K562 (cell line): ENCODE results near the gene SSH3. TPM values are rescaled to one million over a fixed set of nuclear protein-coding genes. Genes with fewer than 3 reads are reported as not detected.

Source experiments
- BRF2 ChIP-seq: IDR thresholded peaks from 3 replicates; pipeline ENCODE4 v1.6.1; 2011; ENCODE audit warnings: borderline replicate concordance, mild to moderate bottlenecking; ENCODE audit not compliant: insufficient read length, insufficient read depth
- CHCHD3 ChIP-seq: fragments of 250-450 bp; sonication (Bioruptor Pico); IDR thresholded peaks from 2 replicates; pipeline ENCODE4 v2.1.2; 2022; ENCODE audit warnings: mild to moderate bottlenecking
- CLOCK ChIP-seq: fragments of 250-450 bp; sonication (Bioruptor Pico); IDR thresholded peaks from 2 replicates; pipeline ENCODE4 v1.4.0; 2020; ENCODE audit warnings: mild to moderate bottlenecking, moderate library complexity, borderline replicate concordance
- CXXC5 ChIP-seq: fragments of 250-450 bp; sonication (Bioruptor Pico); IDR thresholded peaks from 2 replicates; pipeline ENCODE4 v1.8.0; 2022; ENCODE audit warnings: inconsistent platforms, mild to moderate bottlenecking, moderate library complexity
- DEAF1 ChIP-seq: fragments of 450-650 bp; formaldehyde crosslinking; IDR thresholded peaks from 2 replicates; pipeline ENCODE4 v1.4.0; 2020; ENCODE audit warnings: mild to moderate bottlenecking, moderate library complexity
- KAT8 ChIP-seq: fragments of 450-650 bp; IDR thresholded peaks from 2 replicates; pipeline ENCODE4 v1.6.1; 2016; ENCODE audit warnings: low read depth, mild to moderate bottlenecking
- NONO ChIP-seq, 2 experiments: fragments of 200-400 bp in 1 of 2; fragments of 450-650 bp in 1 of 2; formaldehyde crosslinking in 1 of 2; IDR thresholded peaks; 2 replicates each; pipeline ENCODE4 v1.6.1; 2017; ENCODE audit warnings: low read depth in 2 of 2, mild to moderate bottlenecking in 2 of 2, moderate library complexity in 2 of 2, low read length in 1 of 2
- NR3C1 ChIP-seq: sonication (generic); formaldehyde crosslinking; IDR thresholded peaks from 2 replicates; pipeline ENCODE4 v1.8.1; 2022; ENCODE audit warnings: missing genetic modification reagents
- PRMT5 ChIP-seq: sonication (generic); formaldehyde crosslinking; IDR thresholded peaks from 2 replicates; pipeline ENCODE4 v1.5.0; 2020; ENCODE audit warnings: missing genetic modification reagents
- RHOXF2B ChIP-seq: fragments of 250-450 bp; sonication (Bioruptor Pico); conservative IDR thresholded peaks from 2 replicates; pipeline ENCODE4 v1.5.1; 2021
- SFPQ ChIP-seq: fragments of 200-400 bp; formaldehyde crosslinking; IDR thresholded peaks from 2 replicates; pipeline ENCODE4 v1.6.1; 2017; ENCODE audit warnings: mild to moderate bottlenecking, low read depth, low read length, moderate library complexity
- SIX5 ChIP-seq, 2 experiments: IDR thresholded peaks; 2 replicates each; pipeline ENCODE4 v1.6.1; 2011; ENCODE audit warnings: low read length in 2 of 2, borderline replicate concordance in 1 of 2, low read depth in 1 of 2, mild to moderate bottlenecking in 1 of 2, moderate library complexity in 1 of 2; ENCODE audit not compliant: insufficient read depth in 1 of 2
- SMARCB1 ChIP-seq: IDR thresholded peaks from 2 replicates; pipeline ENCODE4 v1.6.1; 2011; ENCODE audit warnings: improper control_type of control experiment, low read depth; ENCODE audit not compliant: insufficient read length
- ZBTB12 ChIP-seq: fragments of 250-450 bp; sonication (Bioruptor Pico); IDR thresholded peaks from 2 replicates; pipeline ENCODE4 v1.4.0; 2020
- ZBTB2 ChIP-seq: fragments of 450-650 bp; IDR thresholded peaks from 2 replicates; pipeline ENCODE4 v1.6.1; 2016; ENCODE audit warnings: antibody characterized with exemption
- ZNF174 ChIP-seq: fragments of 250-450 bp; sonication (Bioruptor Pico); IDR thresholded peaks from 2 replicates; pipeline ENCODE4 v1.4.0; 2020; ENCODE audit warnings: mild to moderate bottlenecking
- ZNF354B ChIP-seq: fragments of 250-450 bp; sonication (Bioruptor Pico); IDR thresholded peaks from 2 replicates; pipeline ENCODE4 v1.4.0; 2020
- polyA plus RNA-seq, 8 experiments: library from polyadenylated mRNA; depleted of rRNA in 4 of 8; stranded (reverse) in 5 of 8; unstranded in 3 of 8; fragments of >200 nt; fragmentation: Nextera tagmentation in 2 of 8; fragmentation: Illumina TruSeq in 1 of 8; extraction: Ambion mirVana in 2 of 8; extraction: Trizol in 1 of 8; gene quantifications; 2 replicates each; pipeline versions ENCODE4 v1.2.1 to v1.2.3, GENCODE V29; 2011 to 2014; ENCODE audit warnings: inconsistent platforms in 1 of 8, missing spikeins in 1 of 8
- total RNA-seq, 7 experiments: library from RNA; depleted of rRNA in 6 of 7; stranded (reverse); fragments of >200 nt in 6 of 7; fragmentation: Illumina TruSeq in 2 of 7; extraction: Trizol in 2 of 7; gene quantifications; 2 replicates each; pipeline versions ENCODE4 v1.2.1 to v1.2.3, GENCODE V29; 2011 to 2021; ENCODE audit warnings: low replicate concordance in 1 of 7

The SSH3 gene
- total and polyA plus RNA-seq, 9 of the 15 experiments (the other 6 are each of a cell fraction or from before 2014, with no cell fraction given), result 0.07 to 1.0 (median 0.24) TPM; not detected in 3

GRCh38 chr11:67353317-67354074, 50.2 kb downstream of the SSH3 start, which contains the start of gene POLD4 (continued):
- TF ChIP-seq PRMT5 (CRISPR knock-in tag), result no peak
- TF ChIP-seq NR3C1 (CRISPR knock-in tag), result no peak
- no peak for TF ChIP-seq CHCHD3 (CRISPR knock-in tag)
- TF ChIP-seq CXXC5 (CRISPR knock-in tag), result peak; percentile 81
- TF ChIP-seq BRF2, result no peak
- no peak for TF ChIP-seq SMARCB1
- TF ChIP-seq ZNF354B (CRISPR knock-in tag), result no peak
- TF ChIP-seq SFPQ, result no peak
- TF ChIP-seq ZBTB2, result no peak
- no peak for TF ChIP-seq CLOCK (CRISPR knock-in tag)
- no peak for TF ChIP-seq SIX5 (IDR thresholded peaks at IDR 0.05; ENCODE audit: borderline replicate concordance in 1 of 2, insufficient read depth in 1 of 2, low read depth in 1 of 2, low read length in 2 of 2)
- no peak for TF ChIP-seq RHOXF2B (CRISPR knock-in tag)
- no peak for TF ChIP-seq KAT8
- no peak for TF ChIP-seq NONO (IDR thresholded peaks at IDR 0.05; ENCODE audit: low read depth in 2 of 2, low read length in 1 of 2)
- no peak for TF ChIP-seq ZNF174 (CRISPR knock-in tag)
- TF ChIP-seq ZBTB12 (CRISPR knock-in tag), result no peak; the same call in 1 of the 2 replicates
- TF ChIP-seq DEAF1 (CRISPR knock-in tag), result 0 out of 2 replicates have a peak, but pooled peaks have one; percentile 7
